T-cell (primary cell): ENCODE measurements around the gene ABCA6. TPM values are rescaled to one million over a fixed set of nuclear protein-coding genes. Genes with fewer than 3 reads are reported as not detected.

Source experiments
- ATAC-seq, 4 experiments: fragments of 200-7000 bp in 3 of 4; fragments of 150-1000 bp in 1 of 4; cut with Tn5 transposase; replicated peaks in 1 of 4; 1 replicate in 3 of 4; 2 replicates in 1 of 4; pipeline ENCODE4 v1.10.0; 2021; ENCODE audit warnings: moderate library complexity in 3 of 4, mild to moderate bottlenecking in 2 of 4, moderate number of reproducible peaks in 1 of 4
- CTCF ChIA-PET, 2 donors: fragments of 300-600 bp; sonication (Branson Sonifier 250); formaldehyde crosslinking; loops; one replicate each; lab custom pipeline; 2022; ENCODE audit warnings: antibody characterized with exemption in 2 of 2; lab: Charles Lee
- POLR2A ChIA-PET, 2 donors: fragments of 300-600 bp; sonication (Branson Sonifier 250); formaldehyde crosslinking; loops; one replicate each; lab custom pipeline; 2022; ENCODE audit warnings: antibody characterized with exemption in 2 of 2; lab: Charles Lee
- DNase-seq, 35 experiments: peaks; one replicate each; pipeline versions ENCODE4 v3.0.0 to v3.0.0-alpha.2; 2013 to 2023
- H3K27ac ChIP-seq: one replicate; pipeline ENCODE4 v1.5.1; 2013; ENCODE audit warnings: low read length
- H3K27me3 ChIP-seq, 2 experiments: replicated peaks in 1 of 2; 1 replicate in 1 of 2; 2 replicates in 1 of 2; pipeline versions ENCODE4 v1.6.1 to v1.7.0; 2013; ENCODE audit warnings: low read length in 1 of 2, mixed read lengths in 1 of 2; ENCODE audit not compliant: control insufficient read depth in 2 of 2, insufficient read depth in 2 of 2; ENCODE audit errors: extremely low read depth in 1 of 2
- H3K36me3 ChIP-seq, 2 donors: 1 replicate in 1 of 2; 2 replicates in 1 of 2; pipeline versions ENCODE4 v1.6.1 to v1.7.0; 2013; ENCODE audit warnings: low read length in 1 of 2; ENCODE audit not compliant: control insufficient read depth in 2 of 2, insufficient read depth in 1 of 2; ENCODE audit errors: extremely low read depth in 1 of 2
- H3K4me1 ChIP-seq, 2 experiments: 1 replicate in 1 of 2; 2 replicates in 1 of 2; pipeline versions ENCODE4 v1.6.1 to v1.7.0; 2013; ENCODE audit warnings: low read length in 2 of 2, mixed read lengths in 1 of 2; ENCODE audit not compliant: insufficient read depth in 2 of 2, control insufficient read depth in 1 of 2; ENCODE audit errors: extremely low read depth in 1 of 2
- H3K4me3 ChIP-seq, 2 donors: 1 replicate in 1 of 2; 2 replicates in 1 of 2; pipeline versions ENCODE4 v1.5.1 to v1.7.0; 2013; ENCODE audit warnings: mild to moderate bottlenecking in 2 of 2, low read length in 1 of 2, moderate library complexity in 1 of 2; ENCODE audit not compliant: control insufficient read depth in 1 of 2; ENCODE audit errors: extremely low read depth in 1 of 2
- H3K9me3 ChIP-seq: 2 replicates; pipeline ENCODE4 v1.7.0; 2013
- H3K27ac Mint-ChIP-seq, 2 donors: one replicate each; pipeline ENCODE4 v1.8.0; 2020 to 2021; ENCODE audit warnings: mild to moderate bottlenecking in 2 of 2, mixed read lengths in 2 of 2
- H3K27me3 Mint-ChIP-seq, 2 donors: one replicate each; pipeline ENCODE4 v1.8.0; 2021 to 2022; ENCODE audit warnings: mixed read lengths in 2 of 2
- H3K36me3 Mint-ChIP-seq: one replicate; pipeline ENCODE4 v1.8.0; 2021; ENCODE audit warnings: mixed read lengths
- H3K4me1 Mint-ChIP-seq, 3 donors: one replicate each; pipeline ENCODE4 v1.8.0; 2020 to 2022; ENCODE audit warnings: mixed read lengths in 3 of 3, mild to moderate bottlenecking in 1 of 3
- H3K4me3 Mint-ChIP-seq, 3 donors: one replicate each; pipeline ENCODE4 v1.8.0; 2020 to 2022; ENCODE audit warnings: mild to moderate bottlenecking in 3 of 3, mixed read lengths in 3 of 3, moderate library complexity in 3 of 3
- H3K9me3 Mint-ChIP-seq, 3 donors: one replicate each; pipeline ENCODE4 v1.8.0; 2020 to 2022; ENCODE audit warnings: mixed read lengths in 3 of 3
- WGBS: methylation state at CpG from one replicate; pipeline ENCODE4 v1.1.5; 2013; ENCODE audit warnings: missing lambda C conversion rate; ENCODE audit not compliant: insufficient coverage; 5-methylcytosine and 5-hydroxymethylcytosine counted together
- total RNA-seq, 35 experiments: library from RNA in 6 of 35; stranded (reverse) in 6 of 35; fragments of 120-200 nt in 1 of 35; gene quantifications; one replicate each; pipeline versions ENCODE4 v1.2.1 to v1.2.4 and lab custom pipeline; 2013 to 2026

ABCA6 gene
- total RNA-seq, 5 donors from 2014 or later (not counting 1 experiment from before 2014, with no cell fraction given) = 0.25 to 1.2 (median 0.79) TPM

DNA sequence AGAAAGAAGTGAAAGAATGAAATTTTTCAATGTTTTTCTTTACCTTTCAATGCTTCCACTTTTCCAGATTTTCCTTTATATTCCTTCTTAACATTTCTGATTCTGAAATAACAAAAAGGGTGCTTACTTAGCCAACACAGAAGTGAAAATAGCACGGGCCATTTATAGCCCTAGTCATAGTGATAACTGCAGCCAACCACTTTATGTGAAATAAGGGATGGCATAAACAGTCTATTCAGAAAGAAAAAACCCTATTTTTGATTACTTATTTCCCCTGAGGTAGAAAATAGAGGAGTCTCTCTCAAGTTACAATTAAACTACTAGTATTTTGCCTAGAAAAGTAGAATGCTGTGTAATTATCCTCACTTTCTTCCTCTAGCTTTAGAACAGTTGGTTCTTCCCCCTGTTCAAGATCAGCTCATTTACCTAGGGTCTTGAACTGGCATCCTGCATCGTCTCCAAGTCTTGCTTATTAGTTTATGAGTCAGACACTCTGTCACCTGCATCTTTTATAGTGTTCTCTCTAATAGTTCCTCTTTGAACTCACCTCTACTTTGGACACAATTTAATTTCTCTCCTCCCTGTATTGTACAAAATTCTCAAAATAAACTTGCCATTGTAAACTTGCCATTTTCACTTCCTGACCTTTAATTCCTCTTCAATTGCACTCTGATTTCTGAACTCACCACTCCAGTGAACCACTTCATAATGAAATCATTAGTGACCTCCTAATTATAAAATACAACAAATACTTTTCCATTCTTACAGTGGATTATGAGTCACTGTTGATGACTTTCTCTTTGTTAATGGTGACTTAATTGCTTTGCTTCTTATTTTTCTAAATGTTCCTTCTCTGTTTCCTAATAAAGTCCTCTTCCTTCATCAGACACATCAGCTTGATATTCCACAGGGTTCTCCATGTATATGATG is 23.6 kb downstream of the ABCA6 start:
- Mint-ChIP-seq H3K4me1 (no peaks in the 10 kb centered on the region), H3K9me3 (no peaks in the 10 kb centered on the region), H3K4me3 (no peak overlapping the region), H3K27me3 (no peaks in the 10 kb centered on the region), H3K36me3 (no peaks in the 10 kb centered on the region), H3K27ac (no peak overlapping the region)
- no peaks in the 10 kb centered on the region for H3K36me3 ChIP-seq
- H3K27ac ChIP-seq = no peak overlapping the region
- no peaks in the 10 kb centered on the region for H3K9me3 ChIP-seq
- no peak for DNase-seq
- no peaks in the 10 kb centered on the region for H3K4me1 ChIP-seq
- no peak overlapping the region for H3K4me3 ChIP-seq
- ChIA-PET POLR2A (no interaction called here), CTCF (no interaction called here)
- no peak for ATAC-seq
- no peaks in the 10 kb centered on the region for H3K27me3 ChIP-seq
- no CpG with 5 or more reads among the region's 2 CpGs for WGBS

DNA sequence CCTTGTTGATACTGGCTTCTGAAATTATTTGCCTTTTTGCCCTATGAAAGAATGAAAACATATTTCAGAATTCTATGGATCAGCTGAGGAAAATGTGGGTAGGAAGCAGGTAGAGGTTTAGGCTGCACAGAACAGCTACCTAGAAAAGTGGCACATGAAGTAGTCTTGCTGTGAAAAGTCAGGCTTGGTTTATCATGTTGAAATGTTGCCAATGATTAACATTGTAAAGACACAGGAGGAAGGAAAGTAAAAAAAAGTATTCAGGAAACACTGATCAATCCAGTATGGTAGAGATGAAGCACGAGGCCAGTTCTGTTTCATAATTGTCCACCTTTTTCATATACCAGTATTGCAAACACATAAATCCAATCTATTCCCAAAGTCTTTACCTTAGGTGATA is 29.9 kb downstream of the ABCA6 start:
- no peaks in the 10 kb centered on the region for H3K36me3 Mint-ChIP-seq
- H3K4me3 ChIP-seq = no peak overlapping the region
- POLR2A ChIA-PET = no interaction called here
- H3K9me3 Mint-ChIP-seq = no peaks in the 10 kb centered on the region
- ATAC-seq = no peak
- no peaks in the 10 kb centered on the region for H3K4me1 ChIP-seq
- no peaks in the 10 kb centered on the region for H3K36me3 ChIP-seq
- H3K4me1 Mint-ChIP-seq = no peaks in the 10 kb centered on the region
- DNase-seq = no peak
- no peak overlapping the region for H3K27ac Mint-ChIP-seq
- CTCF ChIA-PET = no interaction called here
- H3K27me3 Mint-ChIP-seq = no peaks in the 10 kb centered on the region
- no peak overlapping the region for H3K27ac ChIP-seq
- no peak overlapping the region for H3K4me3 Mint-ChIP-seq
- no peaks in the 10 kb centered on the region for H3K27me3 ChIP-seq
- WGBS = no CpG with 5 or more reads among the region's 1 CpG
- H3K9me3 ChIP-seq = no peaks in the 10 kb centered on the region

DNA sequence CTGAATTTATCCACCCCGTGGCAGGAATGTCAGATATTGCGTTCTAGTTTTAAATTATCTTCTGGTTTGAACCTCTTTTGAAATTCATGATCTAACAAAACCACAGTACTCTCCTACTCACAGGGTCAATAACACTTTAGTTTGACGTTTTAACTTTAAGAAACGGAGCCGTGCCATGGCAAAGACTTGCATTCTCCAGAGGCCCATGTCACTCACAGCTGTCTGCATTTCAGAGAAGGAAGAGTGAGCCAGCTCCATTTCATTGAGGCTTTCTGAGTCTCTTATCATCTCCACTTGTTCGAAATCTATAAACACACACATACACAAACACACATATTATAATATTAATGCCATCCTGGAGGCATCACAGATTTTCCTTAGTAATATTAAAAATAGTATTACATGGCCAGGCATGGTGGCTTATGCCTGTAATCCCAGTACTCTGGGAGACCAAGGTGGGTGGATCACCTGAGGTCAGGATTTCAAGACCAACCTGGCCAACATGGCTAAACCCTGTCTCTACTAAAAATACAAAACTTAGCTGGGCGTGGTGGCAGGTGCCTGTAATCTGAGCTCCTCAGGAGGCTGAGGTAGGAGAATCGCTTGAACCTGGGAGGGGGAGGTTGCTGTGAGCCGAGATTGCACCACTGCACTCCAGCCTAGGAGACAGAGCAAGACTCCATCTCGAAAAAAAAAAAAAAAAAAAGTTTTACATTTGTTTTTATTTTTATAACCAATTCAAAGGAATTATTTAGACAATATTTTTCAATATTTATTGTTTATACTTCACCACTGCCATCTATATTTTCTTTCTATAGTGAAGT is 35.6 kb downstream of the ABCA6 start:
- H3K9me3 Mint-ChIP-seq = no peaks in the 10 kb centered on the region
- H3K4me3 ChIP-seq = no peak overlapping the region
- POLR2A ChIA-PET = no interaction called here
- no peaks in the 10 kb centered on the region for H3K36me3 Mint-ChIP-seq
- no peak overlapping the region for H3K27ac ChIP-seq
- no peaks in the 10 kb centered on the region for H3K9me3 ChIP-seq
- no peaks in the 10 kb centered on the region for H3K4me1 Mint-ChIP-seq
- H3K4me3 Mint-ChIP-seq = no peak overlapping the region
- H3K27me3 Mint-ChIP-seq = no peaks in the 10 kb centered on the region
- no peak for ATAC-seq
- no peaks in the 10 kb centered on the region for H3K4me1 ChIP-seq
- DNase-seq = no peak
- no peaks in the 10 kb centered on the region for H3K36me3 ChIP-seq
- WGBS = 91% methylated on average over 5 of the region's 10 CpGs
- no peaks in the 10 kb centered on the region for H3K27me3 ChIP-seq
- no peak overlapping the region for H3K27ac Mint-ChIP-seq
- CTCF ChIA-PET = no interaction called here

DNA sequence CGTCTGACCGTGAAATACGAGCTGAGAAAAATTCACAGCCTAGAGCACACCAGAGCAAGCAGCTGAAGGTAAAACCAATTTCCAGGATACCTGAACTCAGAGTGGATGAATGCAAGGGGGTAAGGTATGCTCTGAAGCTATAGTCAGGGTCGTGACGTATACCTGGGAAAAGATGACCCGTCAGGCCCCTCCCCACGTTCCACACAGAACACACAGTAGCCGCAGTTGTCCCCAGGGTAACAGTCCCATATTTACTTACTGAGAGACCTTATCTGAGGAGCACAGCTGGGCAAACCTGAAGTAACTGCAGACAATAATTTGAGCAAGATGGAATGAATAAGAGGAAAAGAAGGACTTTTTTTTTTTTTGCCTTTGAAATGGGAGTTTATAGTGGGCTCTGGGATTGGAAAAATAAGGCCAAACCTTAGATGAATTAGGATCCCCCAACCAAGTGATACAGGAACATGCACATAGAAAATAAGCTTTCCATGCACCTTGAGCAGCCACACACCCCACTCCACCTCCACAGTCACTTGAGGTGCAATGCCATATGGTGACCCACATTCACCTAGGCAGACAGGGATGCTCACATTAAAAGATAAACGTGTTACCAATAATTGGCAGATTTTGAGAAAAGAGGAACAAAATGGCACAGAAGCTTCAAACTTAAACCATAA is 38.0 kb downstream of the ABCA6 start:
- H3K4me1 ChIP-seq = no peaks in the 10 kb centered on the region
- H3K9me3 Mint-ChIP-seq = no peaks in the 10 kb centered on the region
- no peaks in the 10 kb centered on the region for H3K4me1 Mint-ChIP-seq
- no peak for ATAC-seq
- no peaks in the 10 kb centered on the region for H3K9me3 ChIP-seq
- H3K27me3 Mint-ChIP-seq = no peaks in the 10 kb centered on the region
- no peak for DNase-seq
- no peak overlapping the region for H3K4me3 Mint-ChIP-seq
- no peaks in the 10 kb centered on the region for H3K36me3 Mint-ChIP-seq
- no peak overlapping the region for H3K27ac ChIP-seq
- H3K4me3 ChIP-seq = no peak overlapping the region
- no peaks in the 10 kb centered on the region for H3K36me3 ChIP-seq
- WGBS = no CpG with 5 or more reads among the region's 9 CpGs
- H3K27me3 ChIP-seq = no peaks in the 10 kb centered on the region
- CTCF ChIA-PET = interaction anchor here in 1 of 2 donors (0.7 kb wide), 1 partner anchor 411 kb away, joined by 3 read pairs; no protein-coding TSS in a partner anchor
- H3K27ac Mint-ChIP-seq = no peak overlapping the region
- POLR2A ChIA-PET = no interaction called here

DNA sequence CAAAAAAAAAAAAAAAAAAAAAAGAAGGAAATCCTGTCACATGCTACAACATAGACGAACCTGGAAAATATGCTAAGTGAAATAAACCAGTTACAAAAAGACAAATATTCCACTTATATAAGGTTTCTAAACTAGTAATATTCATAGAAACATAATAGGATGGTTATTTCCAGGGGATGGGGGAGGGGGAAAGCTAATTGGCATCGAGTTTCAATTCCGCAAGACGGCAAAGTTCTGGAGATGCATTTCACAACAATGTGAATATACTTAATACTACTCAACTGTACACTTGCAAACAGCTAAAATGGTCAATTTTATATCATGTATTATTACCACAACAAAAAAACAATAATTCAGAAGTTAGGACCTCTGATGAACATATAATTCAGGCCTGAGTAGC is 43.1 kb downstream of the ABCA6 start:
- Histone ChIP-seq H3K27me3 (no peaks in the 10 kb centered on the region), H3K27ac (no peak overlapping the region), H3K4me1 (no peaks in the 10 kb centered on the region), H3K9me3 (no peaks in the 10 kb centered on the region), H3K4me3 (no peak overlapping the region), H3K36me3 (no peaks in the 10 kb centered on the region)
- CTCF ChIA-PET = no interaction called here
- Mint-ChIP-seq H3K27me3 (peaks cover 0 to under 1% of the 10 kb centered on the region in 2 donors), H3K9me3 (no peaks in the 10 kb centered on the region), H3K4me1 (peaks cover 0 to 1% (median 0%) of the 10 kb centered on the region in 3 donors), H3K36me3 (no peaks in the 10 kb centered on the region), H3K27ac (no peak overlapping the region), H3K4me3 (no peak overlapping the region)
- no peak for ATAC-seq
- POLR2A ChIA-PET = no interaction called here
- no peak for DNase-seq
- no CpG with 5 or more reads among the region's 4 CpGs for WGBS

DNA sequence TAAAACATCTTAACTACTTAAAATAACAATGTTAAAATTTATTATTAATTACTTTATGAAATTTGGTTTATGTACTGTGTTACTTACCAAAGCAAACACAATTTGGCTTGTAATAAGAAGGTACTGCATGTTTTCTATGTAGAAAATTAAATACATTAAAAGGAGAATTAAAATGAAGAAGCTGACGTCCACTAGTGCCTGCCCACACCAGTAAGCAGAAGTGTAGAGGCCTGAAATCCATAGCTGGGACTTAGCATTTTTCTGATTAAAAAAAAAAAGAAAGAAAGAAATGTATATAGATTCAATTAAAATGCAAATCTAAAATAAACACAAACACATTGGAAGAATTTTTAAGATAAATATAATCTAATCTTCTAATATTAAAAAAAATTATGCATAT is 45.2 kb downstream of the ABCA6 start:
- H3K27ac Mint-ChIP-seq = no peak overlapping the region
- WGBS = no CpG with 5 or more reads among the region's 1 CpG
- CTCF ChIA-PET = no interaction called here
- H3K4me3 Mint-ChIP-seq = no peak overlapping the region
- ATAC-seq (no peak), DNase-seq (no peak)
- Histone ChIP-seq H3K36me3 (no peaks in the 10 kb centered on the region), H3K27ac (no peak overlapping the region), H3K9me3 (no peaks in the 10 kb centered on the region), H3K4me3 (no peak overlapping the region), H3K4me1 (no peaks in the 10 kb centered on the region), H3K27me3 (no peaks in the 10 kb centered on the region)
- no peaks in the 10 kb centered on the region for H3K9me3 Mint-ChIP-seq
- H3K4me1 Mint-ChIP-seq = peaks cover 4 to 8% (median 5%) of the 10 kb centered on the region in 3 donors
- peaks cover 3 to 8% of the 10 kb centered on the region in 2 donors for H3K27me3 Mint-ChIP-seq
- H3K36me3 Mint-ChIP-seq = no peaks in the 10 kb centered on the region
- POLR2A ChIA-PET = no interaction called here
